PC-9 (cell line): ENCODE measurements around the gene FUT8. TPM values are rescaled to one million over a fixed set of nuclear protein-coding genes. Genes with fewer than 3 reads are reported as not detected.

ENCODE experiments used
- BruUV-seq: library from RNA; stranded (reverse); fragments of 400-500 nt; replicated peaks from 2 replicates; lab custom pipeline; 2021; lab: Mats Ljungman, UMichigan
- CTCF ChIA-PET: fragments of 300-600 bp; sonication (Branson Sonifier 250); formaldehyde crosslinking; loops from one replicate; lab custom pipeline; 2022; ENCODE audit warnings: antibody characterized with exemption; lab: Charles Lee
- POLR2A ChIA-PET: fragments of 300-600 bp; sonication (Branson Sonifier 250); formaldehyde crosslinking; loops from one replicate; lab custom pipeline; 2022; ENCODE audit warnings: antibody characterized with exemption; ENCODE audit not compliant: unreplicated experiment; lab: Charles Lee
- DNase-seq, 2 experiments: peaks; one replicate each; pipeline versions ENCODE4 v3.0.0 to v3.0.0-alpha.2; 2015 to 2022; ENCODE audit warnings: mixed read lengths in 1 of 2
- H2AFZ ChIP-seq: fragments of 200-600 bp; sonication (generic); 2 replicates; pipeline ENCODE4 v1.8.1; 2017; ENCODE audit warnings: antibody characterized with exemption
- H3F3A ChIP-seq: fragments of 200-600 bp; sonication (generic); 2 replicates; pipeline ENCODE4 v1.8.1; 2017; ENCODE audit warnings: antibody characterized with exemption, mild to moderate bottlenecking, low read depth; ENCODE audit not compliant: insufficient read depth
- H3K27ac ChIP-seq: fragments of 200-600 bp; sonication (generic); 2 replicates; pipeline ENCODE4 v1.6.1; 2016; ENCODE audit warnings: mixed run types
- H3K27me3 ChIP-seq: fragments of 200-600 bp; sonication (generic); 2 replicates; pipeline ENCODE4 v1.6.1; 2016; ENCODE audit warnings: low read depth, mixed run types; ENCODE audit not compliant: insufficient read depth
- H3K36me3 ChIP-seq: fragments of 200-600 bp; sonication (generic); 2 replicates; pipeline ENCODE4 v1.6.1; 2016; ENCODE audit warnings: low read depth, mixed run types
- H3K4me1 ChIP-seq: fragments of 200-600 bp; sonication (generic); replicated peaks from 2 replicates; pipeline ENCODE4 v1.6.1; 2016; ENCODE audit warnings: mixed run types; ENCODE audit not compliant: insufficient read depth
- H3K4me2 ChIP-seq: fragments of 200-600 bp; sonication (generic); 2 replicates; pipeline ENCODE4 v1.6.1; 2017; ENCODE audit warnings: mixed run types
- H3K4me3 ChIP-seq: fragments of 200-600 bp; sonication (generic); 2 replicates; pipeline ENCODE4 v1.6.1; 2016; ENCODE audit warnings: mixed run types
- H3K79me2 ChIP-seq: fragments of 200-600 bp; sonication (generic); 2 replicates; pipeline ENCODE4 v1.6.1; 2017; ENCODE audit warnings: low read depth, mixed run types
- H3K9me2 ChIP-seq: fragments of 200-600 bp; sonication (generic); 2 replicates; pipeline ENCODE4 v1.8.1; 2017; ENCODE audit warnings: mild to moderate bottlenecking; ENCODE audit not compliant: insufficient read depth
- H3K9me3 ChIP-seq: fragments of 200-600 bp; sonication (generic); 2 replicates; pipeline ENCODE4 v1.8.1; 2016; ENCODE audit warnings: low read depth; ENCODE audit not compliant: insufficient read depth
- H4K20me1 ChIP-seq: fragments of 200-600 bp; sonication (generic); 2 replicates; pipeline ENCODE4 v1.8.1; 2017; ENCODE audit not compliant: insufficient read depth
- EZH2 ChIP-seq: fragments of 200-600 bp; sonication (generic); IDR thresholded peaks from 2 replicates; pipeline ENCODE4 v1.8.0; 2017; ENCODE audit warnings: antibody characterized with exemption, low read depth
- intact Hi-C: fragments of 100-400 bp; cut with micrococcal nuclease; formaldehyde crosslinking; loops from one replicate; pipeline ENCODE4 v1.10.0; 2022; ENCODE audit not compliant: unreplicated experiment
- total RNA-seq: library from RNA; stranded (reverse); gene quantifications from 2 replicates; pipeline ENCODE4 v1.2.3, GENCODE V29; 2021
- TF ChIP-seq, protein P1 (sequence below): fragments of 200-600 bp; sonication (generic); conservative IDR thresholded peaks from 2 replicates; pipeline ENCODE4 v1.6.1; 2017; ENCODE audit warnings: mixed run types, antibody characterized with exemption, mild to moderate bottlenecking, moderate library complexity

FUT8 gene
- total RNA-seq, 1 experiment from 2014 or later = 134 TPM

DNA sequence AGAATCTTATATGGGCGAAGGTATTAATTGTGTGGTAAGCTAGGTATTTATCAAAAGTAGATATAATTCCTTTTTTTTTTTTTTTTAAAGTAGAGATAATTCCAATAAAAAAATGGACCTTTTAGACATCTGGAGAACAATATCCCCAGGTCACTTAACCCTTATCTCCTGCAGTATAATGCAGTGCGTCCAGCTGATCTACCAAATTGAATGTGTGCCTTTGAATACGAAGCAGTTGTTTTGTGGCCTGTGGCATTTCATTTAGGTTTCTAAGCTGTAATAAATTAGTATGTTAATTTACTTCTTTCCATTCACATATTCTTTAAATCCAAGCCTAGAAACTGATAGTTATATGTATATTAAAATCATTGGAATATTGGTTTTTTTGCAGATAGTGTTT is 3.1 kb downstream of the FUT8 start:
- intact Hi-C loops = loop anchor here (1.0 to 5.0 kb wide), 2 partner anchors 409 to 542 kb away; no protein-coding TSS in a partner anchor
- Histone ChIP-seq H3F3A (peaks cover 20% of the 10 kb centered on the region), H2AFZ (no peak overlapping the region), H3K27me3 (no peaks in the 10 kb centered on the region), H3K4me2 (peak overlapping the region; percentile 89), H3K36me3 (peaks cover 8% of the 10 kb centered on the region; the same call in 1 of the 2 replicates), H3K9me3 (no peaks in the 10 kb centered on the region), H3K4me1 (peaks cover 51% of the 10 kb centered on the region), H4K20me1 (0 out of 2 replicates have a peak, but pooled peaks cover 7% of the 10 kb centered on the region), H3K27ac (0 out of 2 replicates have a peak overlapping the region, but pooled peaks have one; percentile 64), H3K9me2 (no peaks in the 10 kb centered on the region), H3K79me2 (peaks cover 92% of the 10 kb centered on the region), H3K4me3 (peak overlapping the region; percentile 97; the same call in 1 of the 2 replicates)
- TF ChIP-seq, protein P1, sequence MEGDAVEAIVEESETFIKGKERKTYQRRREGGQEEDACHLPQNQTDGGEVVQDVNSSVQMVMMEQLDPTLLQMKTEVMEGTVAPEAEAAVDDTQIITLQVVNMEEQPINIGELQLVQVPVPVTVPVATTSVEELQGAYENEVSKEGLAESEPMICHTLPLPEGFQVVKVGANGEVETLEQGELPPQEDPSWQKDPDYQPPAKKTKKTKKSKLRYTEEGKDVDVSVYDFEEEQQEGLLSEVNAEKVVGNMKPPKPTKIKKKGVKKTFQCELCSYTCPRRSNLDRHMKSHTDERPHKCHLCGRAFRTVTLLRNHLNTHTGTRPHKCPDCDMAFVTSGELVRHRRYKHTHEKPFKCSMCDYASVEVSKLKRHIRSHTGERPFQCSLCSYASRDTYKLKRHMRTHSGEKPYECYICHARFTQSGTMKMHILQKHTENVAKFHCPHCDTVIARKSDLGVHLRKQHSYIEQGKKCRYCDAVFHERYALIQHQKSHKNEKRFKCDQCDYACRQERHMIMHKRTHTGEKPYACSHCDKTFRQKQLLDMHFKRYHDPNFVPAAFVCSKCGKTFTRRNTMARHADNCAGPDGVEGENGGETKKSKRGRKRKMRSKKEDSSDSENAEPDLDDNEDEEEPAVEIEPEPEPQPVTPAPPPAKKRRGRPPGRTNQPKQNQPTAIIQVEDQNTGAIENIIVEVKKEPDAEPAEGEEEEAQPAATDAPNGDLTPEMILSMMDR = no peak
- TF ChIP-seq EZH2 = no peak
- POLR2A ChIA-PET = interaction anchor here (0.6 to 0.8 kb wide), 5 partner anchors 25 to 429 kb away, joined by 3 to 8 read pairs (median 5); partner anchors contain the start of gene FNTB
- BruUV-seq = no TSS peak
- CTCF ChIA-PET = interaction anchor here (0.5 to 2.3 kb wide), 14 partner anchors 9 to 988 kb away, joined by 3 to 59 read pairs (median 5); no protein-coding TSS in a partner anchor
- no peak for DNase-seq

DNA sequence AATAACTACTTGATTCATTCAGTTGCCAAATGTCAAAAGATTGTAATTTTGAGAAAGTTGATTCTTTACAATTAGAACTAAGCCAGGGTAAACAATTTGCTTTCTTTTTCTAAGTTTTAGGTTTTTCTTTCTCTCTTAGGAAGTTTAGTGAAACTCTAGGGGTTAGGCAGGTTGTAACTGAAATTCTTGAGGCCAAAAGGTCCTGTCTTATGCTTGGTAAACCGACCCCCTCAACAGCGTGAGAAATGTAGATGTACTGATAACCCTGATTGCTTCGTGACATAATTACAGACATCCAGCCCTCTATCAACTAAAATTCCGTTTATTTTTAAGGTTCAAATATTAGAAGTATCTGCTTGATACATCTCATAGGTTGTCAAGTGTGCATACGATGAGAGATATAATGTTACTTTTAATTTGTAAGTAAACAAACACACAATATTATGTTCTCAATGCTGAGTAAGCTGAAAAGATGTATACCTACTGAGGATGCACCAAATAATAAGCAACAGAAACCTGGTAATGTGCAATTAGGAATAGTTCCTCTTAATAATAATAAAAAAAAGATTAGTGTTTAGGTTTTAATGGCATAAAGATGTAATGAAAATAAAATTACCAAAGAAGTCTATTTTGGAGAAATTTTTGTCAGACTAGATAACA is 7.2 kb downstream of the FUT8 start:
- intact Hi-C loops = loop anchor here (5.0 kb wide), 2 partner anchors 188 to 538 kb away; no protein-coding TSS in a partner anchor
- no peak overlapping the region for H2AFZ ChIP-seq
- no peaks in the 10 kb centered on the region for H3K9me3 ChIP-seq
- H3K4me1 ChIP-seq = peaks cover 59% of the 10 kb centered on the region
- H3K4me2 ChIP-seq = no peak overlapping the region
- ChIA-PET CTCF (interaction anchor here (1.0 kb wide), 1 partner anchor 256 kb away, joined by 4 read pairs; no protein-coding TSS in a partner anchor), POLR2A (no interaction called here)
- H3K36me3 ChIP-seq = peaks cover 17% of the 10 kb centered on the region
- no peak for TF ChIP-seq EZH2
- TF ChIP-seq, protein P1 = no peak
- H3F3A ChIP-seq = peaks cover 27% of the 10 kb centered on the region
- peaks cover 100% of the 10 kb centered on the region for H3K79me2 ChIP-seq
- H3K27ac ChIP-seq = peak overlapping the region; percentile 19; the same call in 1 of the 2 replicates
- no peaks in the 10 kb centered on the region for H3K27me3 ChIP-seq
- H3K9me2 ChIP-seq = no peaks in the 10 kb centered on the region
- H3K4me3 ChIP-seq = no peak overlapping the region
- no TSS peak for BruUV-seq
- H4K20me1 ChIP-seq = peaks cover 20% of the 10 kb centered on the region; the same call in 1 of the 2 replicates
- DNase-seq = peak in 1 of 2 experiments; percentile 8

DNA sequence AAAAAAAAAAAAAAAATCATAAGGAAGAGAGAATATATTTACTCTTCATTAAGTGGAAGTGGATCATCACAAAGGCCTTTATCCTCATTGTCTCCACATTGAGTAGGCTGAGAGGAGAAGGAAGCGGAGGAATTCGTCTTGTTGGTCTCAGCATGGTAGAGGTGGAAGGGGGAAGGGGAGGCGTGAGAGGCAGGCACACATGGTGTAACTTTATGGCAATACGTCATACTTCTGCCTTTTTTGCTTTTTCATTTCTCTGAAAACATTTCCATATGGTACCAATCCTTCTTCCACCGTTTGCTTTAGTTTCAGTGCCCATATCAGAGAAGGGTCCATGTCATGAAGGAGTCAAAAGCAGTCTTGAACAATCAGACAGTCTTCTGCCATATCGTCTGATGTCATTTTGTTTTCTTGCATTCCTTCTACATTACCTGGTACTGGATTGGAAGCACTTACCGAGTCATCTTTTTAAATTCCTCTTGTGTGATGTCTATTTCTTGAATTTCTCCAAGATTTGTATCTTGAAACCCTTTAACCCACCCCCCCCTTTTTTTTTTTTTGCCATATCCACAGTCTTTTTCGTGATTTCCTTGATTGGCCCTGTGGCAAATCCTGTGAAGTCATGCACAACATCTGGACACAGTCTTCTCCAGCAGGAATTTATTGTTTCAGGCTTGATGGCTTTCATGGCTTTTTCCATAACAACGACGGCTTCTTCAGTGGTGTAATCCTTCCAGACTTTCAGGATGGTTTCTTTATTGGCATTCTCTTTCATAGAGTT is 8.9 kb downstream of the FUT8 start:
- peak overlapping the region; percentile 22; the same call in 1 of the 2 replicates for H3K27ac ChIP-seq
- peak overlapping the region; percentile 7; the same call in 1 of the 2 replicates for H3K4me2 ChIP-seq
- H3K79me2 ChIP-seq = peaks cover 100% of the 10 kb centered on the region
- no peak overlapping the region for H3K4me3 ChIP-seq
- ChIA-PET CTCF (no interaction called here), POLR2A (no interaction called here)
- peaks cover 37% of the 10 kb centered on the region for H3F3A ChIP-seq
- DNase-seq = peak in 1 of 2 experiments; percentile 62
- H2AFZ ChIP-seq = no peak overlapping the region
- H3K4me1 ChIP-seq = peaks cover 44% of the 10 kb centered on the region
- TF ChIP-seq, protein P1 = no peak
- TF ChIP-seq EZH2 = no peak
- H3K9me2 ChIP-seq = no peaks in the 10 kb centered on the region
- BruUV-seq = no TSS peak
- H3K9me3 ChIP-seq = no peaks in the 10 kb centered on the region
- intact Hi-C loops = loop anchor here (5.0 kb wide), 1 partner anchor 186 kb away; no protein-coding TSS in a partner anchor
- H4K20me1 ChIP-seq = peaks cover 21% of the 10 kb centered on the region; the same call in 1 of the 2 replicates
- peaks cover 21% of the 10 kb centered on the region for H3K36me3 ChIP-seq
- no peaks in the 10 kb centered on the region for H3K27me3 ChIP-seq
